Transverse colon (tissue), 4 donors: ENCODE data around the gene AP3B1. TPM values are rescaled to one million over a fixed set of nuclear protein-coding genes. Genes with fewer than 3 reads are reported as not detected.

Experiments used
- DNase-seq: peaks from one replicate; pipeline ENCODE4 v3.0.0-alpha.2; 2019
- H3K27ac ChIP-seq, 4 donors: fragments of 200-600 bp; sonication (generic); 2 replicates each; pipeline ENCODE4 v1.5.1; 2016 to 2018; ENCODE audit warnings: inconsistent platforms in 4 of 4
- H3K27me3 ChIP-seq: fragments of 200-600 bp; sonication (generic); 2 replicates; pipeline ENCODE4 v1.5.1; 2017; ENCODE audit warnings: inconsistent platforms
- H3K36me3 ChIP-seq, 4 donors: fragments of 200-600 bp; sonication (generic); 2 replicates each; pipeline ENCODE4 v1.5.1; 2017 to 2019; ENCODE audit warnings: inconsistent platforms in 4 of 4
- H3K4me1 ChIP-seq, 4 donors: fragments of 200-600 bp; sonication (generic); 2 replicates each; pipeline ENCODE4 v1.5.1; 2017 to 2020; ENCODE audit warnings: inconsistent platforms in 4 of 4
- H3K4me3 ChIP-seq, 4 donors: fragments of 200-600 bp; sonication (generic); 1 replicate in 1 of 4; 2 replicates in 3 of 4; pipeline versions ENCODE4 v1.5.1 to v1.6.1; 2017 to 2019; ENCODE audit warnings: inconsistent platforms in 4 of 4
- H3K9me3 ChIP-seq, 2 donors: fragments of 200-600 bp; sonication (generic); 2 replicates each; pipeline ENCODE4 v1.5.1; 2017 to 2019; ENCODE audit warnings: inconsistent platforms in 2 of 2
- CTCF ChIP-seq, 5 experiments: fragments of 200-600 bp in 3 of 5; fragments of 450-650 bp in 2 of 5; sonication (generic) in 3 of 5; IDR thresholded peaks; 1 replicate in 2 of 5; 2 replicates in 3 of 5; pipeline ENCODE4 v1.5.1; 2016 to 2017; ENCODE audit warnings: antibody characterized with exemption in 5 of 5, inconsistent platforms in 3 of 5, mild to moderate bottlenecking in 2 of 5, moderate library complexity in 1 of 5
- EP300 ChIP-seq: sonication (generic); formaldehyde crosslinking; IDR thresholded peaks from one replicate; pipeline ENCODE4 v1.6.1; 2017; ENCODE audit warnings: antibody characterized with exemption, low read depth
- POLR2A ChIP-seq: fragments of 450-650 bp; IDR thresholded peaks from one replicate; pipeline ENCODE4 v1.6.1; 2016; ENCODE audit warnings: antibody characterized with exemption, mild to moderate bottlenecking, moderate library complexity
- POLR2AphosphoS5 ChIP-seq, 3 donors: sonication (generic); formaldehyde crosslinking; IDR thresholded peaks; one replicate each; pipeline ENCODE4 v1.6.1; 2016; ENCODE audit warnings: antibody characterized with exemption in 3 of 3
- WGBS, 2 donors: methylation state at CpG; one replicate each; pipeline ENCODE4 v1.1.5; 2018; ENCODE audit warnings: low coverage in 1 of 2; 5-methylcytosine and 5-hydroxymethylcytosine counted together
- in situ Hi-C, 4 donors: fragments of 200-750 bp; cut with MboI; loops; one replicate each; pipeline versions ENCODE4 v1.15.0 to v1.15.1; 2017; ENCODE audit warnings: low sequenced_read_pairs in 3 of 4, low pct_ligation_motif_present in 1 of 4, low pct_unique_long_range_greater_than_20kb in 1 of 4
- intact Hi-C: fragments of 100-400 bp; cut with DNase I; formaldehyde crosslinking; loops from one replicate; pipeline ENCODE4 v1.15.1; 2023; ENCODE audit warnings: low total_unique reads
- total RNA-seq, 4 donors: library from RNA; depleted of rRNA; stranded (reverse); fragments of >200 nt; gene quantifications; one replicate each; pipeline ENCODE4 v1.1.0, GENCODE V29; 2016

AP3B1 gene
- total RNA-seq, 4 donors from 2014 or later, result 45.7 to 61.3 (median 53.4) TPM

- no peak for DNase-seq
- peaks cover 0 to 25% (median 5%) of the 10 kb centered on the region in 4 donors for H3K36me3 ChIP-seq
- H3K27ac ChIP-seq, result no peak overlapping the region
- no peaks in the 10 kb centered on the region for H3K27me3 ChIP-seq
- no peak overlapping the region for H3K4me3 ChIP-seq
- intact Hi-C loops, result no loop called here
- H3K4me1 ChIP-seq, result no peaks in the 10 kb centered on the region
- in situ Hi-C loops, result no loop called here
- H3K9me3 ChIP-seq, result no peaks in the 10 kb centered on the region
- TF ChIP-seq CTCF (IDR thresholded peaks at IDR 0.05) (no peak), EP300 (no peak)
- WGBS, 2 donors, result 90% methylated on average over 1 of the region's 1 CpG
Observed at GRCh38 chr5:78116167-78116566, 178.3 kb downstream of the AP3B1 start.

- H3K36me3 ChIP-seq, result peaks cover 0 to 35% (median 5%) of the 10 kb centered on the region in 4 donors
- in situ Hi-C loops (no loop called here), intact Hi-C loops (no loop called here)
- no peak for TF ChIP-seq EP300
- no peak for TF ChIP-seq CTCF (IDR thresholded peaks at IDR 0.05)
- TF ChIP-seq POLR2AphosphoS5 (IDR thresholded peaks at IDR 0.05), result no peak
- no peak for TF ChIP-seq POLR2A
- WGBS, 2 donors, result 81 to 83% methylated on average over 5 of the region's 5 CpGs
- H3K27ac ChIP-seq, result no peak overlapping the region
- no peak for DNase-seq
- H3K4me1 ChIP-seq, result no peaks in the 10 kb centered on the region
- no peaks in the 10 kb centered on the region for H3K9me3 ChIP-seq
- H3K27me3 ChIP-seq, result no peaks in the 10 kb centered on the region
- no peak overlapping the region for H3K4me3 ChIP-seq
Observed at GRCh38 chr5:78113689-78114264, 180.7 kb downstream of the AP3B1 start.

GRCh38 chr5:78112931-78113330, 181.6 kb downstream of the AP3B1 start:
- Histone ChIP-seq H3K36me3 (peaks cover 0 to 35% (median 7%) of the 10 kb centered on the region in 4 donors), H3K27me3 (no peaks in the 10 kb centered on the region), H3K4me1 (no peaks in the 10 kb centered on the region), H3K9me3 (no peaks in the 10 kb centered on the region), H3K27ac (no peak overlapping the region), H3K4me3 (no peak overlapping the region)
- DNase-seq, result no peak
- in situ Hi-C loops (no loop called here), intact Hi-C loops (no loop called here)
- 89 to 93% methylated on average over 5 to 10 of the region's 10 CpGs for WGBS, 2 donors
- TF ChIP-seq CTCF (IDR thresholded peaks at IDR 0.05), result no peak
- TF ChIP-seq POLR2A, result no peak
- no peak for TF ChIP-seq EP300
- no peak for TF ChIP-seq POLR2AphosphoS5 (IDR thresholded peaks at IDR 0.05)

- in situ Hi-C loops, result no loop called here
- no peaks in the 10 kb centered on the region for H3K9me3 ChIP-seq
- H3K27ac ChIP-seq, result no peak overlapping the region
Observed at GRCh38 chr5:78109891-78110324, 184.6 kb downstream of the AP3B1 start.

More at GRCh38 chr5:78109891-78110324, 184.6 kb downstream of the AP3B1 start:
- Histone ChIP-seq H3K4me1 (no peaks in the 10 kb centered on the region), H3K36me3 (peaks cover 0 to 43% (median 5%) of the 10 kb centered on the region in 4 donors), H3K27me3 (no peaks in the 10 kb centered on the region), H3K4me3 (no peak overlapping the region)
- intact Hi-C loops, result no loop called here
- DNase-seq, result no peak
- WGBS, 2 donors, result 85 to 100% methylated on average over 3 of the region's 3 CpGs
- TF ChIP-seq CTCF (IDR thresholded peaks at IDR 0.05) (no peak), POLR2AphosphoS5 (IDR thresholded peaks at IDR 0.05) (no peak), EP300 (no peak), POLR2A (no peak)
